PC-3 (cell line): ENCODE results near the gene EMILIN3. TPM values are rescaled to one million over a fixed set of nuclear protein-coding genes. Genes with fewer than 3 reads are reported as not detected.

Experiments used
- ATAC-seq: fragments of 200-7000 bp; cut with Tn5 transposase; 2 replicates; pipeline ENCODE4 v1.9.1; 2020; ENCODE audit warnings: mild to moderate bottlenecking, moderate library complexity
- BruUV-seq: library from RNA; stranded (reverse); fragments of 400-500 nt; replicated peaks from 2 replicates; lab custom pipeline; 2021; lab: Mats Ljungman, UMichigan
- CTCF ChIA-PET: fragments of 300-600 bp; sonication (Branson Sonifier 250); formaldehyde crosslinking; loops from one replicate; lab custom pipeline; 2022; ENCODE audit warnings: antibody characterized with exemption; lab: Charles Lee
- POLR2A ChIA-PET: fragments of 300-600 bp; sonication (Branson Sonifier 250); formaldehyde crosslinking; loops from one replicate; lab custom pipeline; 2022; ENCODE audit warnings: antibody characterized with exemption; ENCODE audit not compliant: unreplicated experiment; lab: Charles Lee
- DNase-seq: peaks from one replicate; pipeline ENCODE4 v3.0.0-alpha.2; 2015
- H2AFZ ChIP-seq: fragments of 300-600 bp; sonication (generic); 2 replicates; pipeline ENCODE4 v1.6.0; 2016; ENCODE audit warnings: antibody characterized with exemption, low read length
- H3F3A ChIP-seq: fragments of 300-600 bp; sonication (generic); one replicate; pipeline ENCODE4 v1.6.0; 2017; ENCODE audit warnings: antibody characterized with exemption, low read length, control low read depth, mild to moderate bottlenecking; ENCODE audit not compliant: unreplicated experiment
- H3K27ac ChIP-seq: fragments of 300-600 bp; sonication (generic); 2 replicates; pipeline ENCODE4 v1.5.1; 2016; ENCODE audit warnings: mild to moderate bottlenecking, low read length
- H3K27me3 ChIP-seq: fragments of 300-600 bp; sonication (generic); 2 replicates; pipeline ENCODE4 v1.6.1; 2016; ENCODE audit warnings: low read length, mixed read lengths
- H3K36me3 ChIP-seq: fragments of 300-600 bp; sonication (generic); 2 replicates; pipeline ENCODE4 v1.6.1; 2016; ENCODE audit warnings: low read depth, mixed run types, low read length, mixed read lengths
- H3K4me1 ChIP-seq: fragments of 300-600 bp; sonication (generic); 2 replicates; pipeline ENCODE4 v1.5.1; 2016; ENCODE audit warnings: low read length; ENCODE audit not compliant: insufficient read depth
- H3K4me2 ChIP-seq: fragments of 300-600 bp; sonication (generic); 2 replicates; pipeline ENCODE4 v1.6.0; 2016; ENCODE audit warnings: low read length
- H3K4me3 ChIP-seq: fragments of 300-600 bp; sonication (generic); 2 replicates; pipeline ENCODE4 v1.5.1; 2016; ENCODE audit warnings: mild to moderate bottlenecking, low read length, mixed read lengths
- H3K79me2 ChIP-seq: fragments of 300-600 bp; sonication (generic); 2 replicates; pipeline ENCODE4 v1.6.1; 2017; ENCODE audit warnings: low read length, mixed read lengths
- H3K9ac ChIP-seq: fragments of 300-600 bp; sonication (generic); 2 replicates; pipeline ENCODE4 v1.6.0; 2016; ENCODE audit warnings: mild to moderate bottlenecking, low read length
- H3K9me2 ChIP-seq: fragments of 300-600 bp; sonication (generic); replicated peaks from 2 replicates; pipeline ENCODE4 v1.6.1; 2016; ENCODE audit warnings: mixed run types, low read length, mixed read lengths
- H3K9me3 ChIP-seq: fragments of 300-600 bp; sonication (generic); 2 replicates; pipeline ENCODE4 v1.6.1; 2016; ENCODE audit warnings: low read length, mixed read lengths
- H4K20me1 ChIP-seq: fragments of 300-600 bp; sonication (generic); 2 replicates; pipeline ENCODE4 v1.6.1; 2016; ENCODE audit warnings: low read length, mixed read lengths
- CTCF ChIP-seq: fragments of 300-600 bp; sonication (generic); conservative IDR thresholded peaks from 2 replicates; pipeline ENCODE4 v1.5.1; 2017; ENCODE audit warnings: antibody characterized with exemption, low read depth, mild to moderate bottlenecking, low read length
- EZH2 ChIP-seq: fragments of 300-600 bp; sonication (generic); IDR thresholded peaks from one replicate; pipeline ENCODE4 v1.6.1; 2017; ENCODE audit warnings: antibody characterized with exemption, mild to moderate bottlenecking, low read length; ENCODE audit not compliant: unreplicated experiment
- EZH2phosphoT487 ChIP-seq: fragments of 300-600 bp; sonication (generic); IDR thresholded peaks from 2 replicates; pipeline ENCODE4 v1.6.1; 2018; ENCODE audit warnings: mild to moderate bottlenecking, antibody characterized with exemption, low read length, borderline replicate concordance
- intact Hi-C: fragments of 100-400 bp; cut with micrococcal nuclease; formaldehyde crosslinking; loops from 2 replicates; pipeline ENCODE4 v1.9.0; 2023
- total RNA-seq: library from RNA; depleted of rRNA; stranded (reverse); fragments of >200 nt; gene quantifications from 2 replicates; pipeline ENCODE4 v1.2.3, GENCODE V29; 2014

Gene EMILIN3
- total RNA-seq, 1 experiment from 2014 or later = not detected

DNA sequence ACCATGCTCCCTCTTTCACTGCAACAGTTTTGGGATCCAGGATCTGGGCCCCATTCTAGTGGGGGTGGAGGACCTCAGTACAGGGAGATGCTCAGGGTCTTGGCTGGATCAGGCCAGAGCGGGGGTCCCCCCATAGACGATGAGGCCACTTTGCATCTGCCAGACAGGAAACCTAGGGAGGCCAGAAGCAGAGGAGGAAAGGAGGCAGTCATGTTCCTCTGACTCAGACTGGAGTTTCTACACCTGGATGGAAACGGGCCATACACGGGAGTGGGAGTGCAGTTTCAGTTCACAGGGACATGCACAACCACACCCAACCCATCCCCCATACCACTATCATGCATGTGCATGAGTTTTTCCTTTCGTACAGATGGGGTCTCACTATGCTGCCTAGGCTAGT lies 3.6 kb upstream of the EMILIN3 start:
- no peaks in the 10 kb centered on the region for H3K36me3 ChIP-seq
- ATAC-seq (no peak), DNase-seq (no peak)
- BruUV-seq = no TSS peak
- no peaks in the 10 kb centered on the region for H3K9me2 ChIP-seq
- H3K4me1 ChIP-seq = no peaks in the 10 kb centered on the region
- H3K9ac ChIP-seq = no peak overlapping the region
- TF ChIP-seq EZH2phosphoT487 (no peak), CTCF (no peak), EZH2 (no peak)
- no peak overlapping the region for H2AFZ ChIP-seq
- H4K20me1 ChIP-seq = no peaks in the 10 kb centered on the region
- ChIA-PET POLR2A (no interaction called here), CTCF (no interaction called here)
- no peak overlapping the region for H3K4me3 ChIP-seq
- H3F3A ChIP-seq = no peaks in the 10 kb centered on the region
- H3K4me2 ChIP-seq = no peak overlapping the region
- intact Hi-C loops = no loop called here
- H3K79me2 ChIP-seq = no peaks in the 10 kb centered on the region
- peaks cover 33% of the 10 kb centered on the region for H3K27me3 ChIP-seq
- no peaks in the 10 kb centered on the region for H3K9me3 ChIP-seq
- H3K27ac ChIP-seq = no peak overlapping the region

DNA sequence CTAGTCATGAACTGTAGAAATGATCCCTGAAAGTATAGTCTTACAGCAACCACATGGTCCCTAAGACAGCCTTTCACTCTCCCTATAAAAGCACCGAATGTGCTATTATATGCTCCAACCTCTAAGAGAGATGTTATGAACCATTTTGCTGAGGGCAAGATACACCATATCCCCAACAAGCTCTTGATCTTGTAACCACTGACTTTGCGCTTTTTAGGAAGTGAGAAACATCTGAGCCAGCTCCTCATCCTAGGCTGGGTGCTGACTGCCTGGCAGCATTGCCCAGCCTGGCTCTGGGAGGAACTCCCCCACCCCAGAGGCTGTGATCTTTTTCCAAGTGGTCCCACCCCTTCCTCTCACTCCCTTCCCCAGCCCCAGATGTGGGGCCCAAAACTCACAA lies 3.1 kb upstream of the EMILIN3 start:
- H3K4me3 ChIP-seq = no peak overlapping the region
- no peak for TF ChIP-seq EZH2phosphoT487
- TF ChIP-seq EZH2 = no peak
- TF ChIP-seq CTCF = no peak
- H3K27me3 ChIP-seq = peaks cover 38% of the 10 kb centered on the region
- intact Hi-C loops = no loop called here
- H3K9me2 ChIP-seq = no peaks in the 10 kb centered on the region
- no peak overlapping the region for H3K4me2 ChIP-seq
- no peaks in the 10 kb centered on the region for H3K4me1 ChIP-seq
- H2AFZ ChIP-seq = no peak overlapping the region
- H3F3A ChIP-seq = no peaks in the 10 kb centered on the region
- H3K27ac ChIP-seq = no peak overlapping the region
- ATAC-seq = no peak
- H3K9me3 ChIP-seq = no peaks in the 10 kb centered on the region
- DNase-seq = no peak
- H3K79me2 ChIP-seq = no peaks in the 10 kb centered on the region
- H3K36me3 ChIP-seq = no peaks in the 10 kb centered on the region
- no peak overlapping the region for H3K9ac ChIP-seq
- POLR2A ChIA-PET = no interaction called here
- CTCF ChIA-PET = no interaction called here
- no peaks in the 10 kb centered on the region for H4K20me1 ChIP-seq
- BruUV-seq = no TSS peak

- intact Hi-C loops = no loop called here
- H3K4me1 ChIP-seq = no peaks in the 10 kb centered on the region
- TF ChIP-seq CTCF = no peak
- TF ChIP-seq EZH2 = no peak
- no peak for TF ChIP-seq EZH2phosphoT487
- H3K79me2 ChIP-seq = no peaks in the 10 kb centered on the region
- H3K27ac ChIP-seq = no peak overlapping the region
- ChIA-PET POLR2A (no interaction called here), CTCF (no interaction called here)
- BruUV-seq = no TSS peak
- H3F3A ChIP-seq = no peaks in the 10 kb centered on the region
- H3K9me3 ChIP-seq = no peaks in the 10 kb centered on the region
- H3K9me2 ChIP-seq = no peaks in the 10 kb centered on the region
- no peaks in the 10 kb centered on the region for H4K20me1 ChIP-seq
- no peak overlapping the region for H3K9ac ChIP-seq
- no peak overlapping the region for H3K4me2 ChIP-seq
- no peak for DNase-seq
- H2AFZ ChIP-seq = no peak overlapping the region
- H3K36me3 ChIP-seq = no peaks in the 10 kb centered on the region
- no peak overlapping the region for H3K4me3 ChIP-seq
- H3K27me3 ChIP-seq = peaks cover 35% of the 10 kb centered on the region
- ATAC-seq = no peak
Observed at GRCh38 chr20:41367956-41368355, 1.3 kb upstream of the EMILIN3 start.
